ENCODE measurements around the gene PCDH12. TPM values are rescaled to one million over a fixed set of nuclear protein-coding genes. Genes with fewer than 3 reads are reported as not detected.

The PCDH12 gene
- total and polyA plus RNA-seq, 2 of the 8 experiments (the other 6 are each of a cell fraction or from before 2014, with no cell fraction given), result 0.06 to 0.17 TPM

- no peak for TF ChIP-seq RXRA (IDR thresholded peaks at IDR 0.05; ENCODE audit: insufficient read depth, low read depth, low read length)
- no peak for TF ChIP-seq SIX5 (IDR thresholded peaks at IDR 0.05; ENCODE audit: low read depth, low read length)
- no peak for TF ChIP-seq SIN3A (conservative IDR thresholded peaks at IDR 0.05 in 1 of 2, IDR thresholded peaks at IDR 0.05 in 1 of 2; ENCODE audit: low read depth in 1 of 2, low read length in 2 of 2)
- peak; percentile 81 for TF ChIP-seq E2F6 (IDR thresholded peaks at IDR 0.05)
- TF ChIP-seq EZH2 (IDR thresholded peaks at IDR 0.05; ENCODE audit: low read depth, low read length, severe bottlenecking), result no peak
- TF ChIP-seq USF2 (IDR thresholded peaks at IDR 0.05; ENCODE audit: low read length), result peak; percentile 77
- no peak for TF ChIP-seq POLR2AphosphoS5 (IDR thresholded peaks at IDR 0.05; ENCODE audit: low read depth, low read length)
- TF ChIP-seq MAFK (IDR thresholded peaks at IDR 0.05; ENCODE audit: low read depth, low read length), result no peak
- TF ChIP-seq RBBP5 (IDR thresholded peaks at IDR 0.05; ENCODE audit: borderline replicate concordance, low read depth, low read length), result peak; percentile 68; the same call in 1 of the 2 replicates
- peak in 1 of 2 experiments; percentile 50; a peak in 1 of 3 replicates for TF ChIP-seq POLR2A (IDR thresholded peaks at IDR 0.05; ENCODE audit: control extremely low read depth in 1 of 2, low read depth in 2 of 2, low read length in 2 of 2)
- TF ChIP-seq JUND (IDR thresholded peaks at IDR 0.05; ENCODE audit: low read length), result no peak
- no peak for TF ChIP-seq TAF7 (optimal IDR thresholded peaks at IDR 0.05; ENCODE audit: borderline replicate concordance, low read depth, low read length)
- TF ChIP-seq SP1 (IDR thresholded peaks at IDR 0.05; ENCODE audit: low read depth, low read length), result no peak
- TF ChIP-seq GABPA (IDR thresholded peaks at IDR 0.05; ENCODE audit: borderline replicate concordance, insufficient read depth, low read length), result 0 out of 2 replicates have a peak, but pooled peaks have one; percentile 42
- TF ChIP-seq YY1 (IDR thresholded peaks at IDR 0.05; ENCODE audit: low read depth, low read length), result no peak
- TF ChIP-seq CBX5 (IDR thresholded peaks at IDR 0.05; ENCODE audit: low read depth, low read length), result no peak
- no peak for TF ChIP-seq PHF8 (conservative IDR thresholded peaks at IDR 0.05; ENCODE audit: low read depth, low read length)
- no peak for TF ChIP-seq BACH1 (IDR thresholded peaks at IDR 0.05; ENCODE audit: low read length)
- TF ChIP-seq SUZ12 (IDR thresholded peaks at IDR 0.05; ENCODE audit: low read length), result no peak
- no peak for TF ChIP-seq ATF2 (IDR thresholded peaks at IDR 0.05; ENCODE audit: low read length)
Measured at GRCh38 chr5:141914199-141914743, 43.7 kb downstream of the PCDH12 start (continued).
